T-helper 1 cell treated with Interleukin-12 subunit alpha and Interleukin-12 subunit beta and Interleukin-4 antibody, amounts not matched to agents 30 μg/mL and 1 μg/mL, for 36 hours (primary cell): ENCODE results near the gene MTHFD1L.

ENCODE experiments used
- H3K27ac Mint-ChIP-seq: one replicate; pipeline ENCODE4 v1.8.0; 2021; ENCODE audit warnings: mild to moderate bottlenecking, mixed read lengths
- H3K27me3 Mint-ChIP-seq: one replicate; pipeline ENCODE4 v1.8.0; 2021; ENCODE audit warnings: low read depth, mixed read lengths
- H3K36me3 Mint-ChIP-seq: one replicate; pipeline ENCODE4 v1.8.0; 2021; ENCODE audit warnings: low read depth, mixed read lengths
- H3K4me1 Mint-ChIP-seq: one replicate; pipeline ENCODE4 v1.8.0; 2021; ENCODE audit warnings: low read depth, mixed read lengths
- H3K4me3 Mint-ChIP-seq: one replicate; pipeline ENCODE4 v1.8.0; 2021; ENCODE audit warnings: mild to moderate bottlenecking, moderate library complexity, mixed read lengths
- H3K9me3 Mint-ChIP-seq: one replicate; pipeline ENCODE4 v1.8.0; 2021; ENCODE audit warnings: mixed read lengths

MTHFD1L gene

GRCh38 chr6:150899231-150899630, 33.7 kb downstream of the MTHFD1L start:
- Mint-ChIP-seq H3K9me3 (no peaks in the 10 kb centered on the region), H3K4me1 (peaks cover 19% of the 10 kb centered on the region), H3K27ac (no peak overlapping the region), H3K36me3 (peaks cover 7% of the 10 kb centered on the region), H3K4me3 (no peak overlapping the region), H3K27me3 (no peaks in the 10 kb centered on the region)

- Mint-ChIP-seq H3K4me1 (peaks cover 13% of the 10 kb centered on the region), H3K9me3 (no peaks in the 10 kb centered on the region), H3K36me3 (peaks cover 5% of the 10 kb centered on the region), H3K27me3 (no peaks in the 10 kb centered on the region), H3K27ac (no peak overlapping the region), H3K4me3 (no peak overlapping the region)
Observed at GRCh38 chr6:150900049-150900448, 34.5 kb downstream of the MTHFD1L start.

GRCh38 chr6:150902142-150902776, 36.8 kb downstream of the MTHFD1L start:
- H3K4me1 Mint-ChIP-seq: no peaks in the 10 kb centered on the region
- H3K27ac Mint-ChIP-seq: no peak overlapping the region
- no peak overlapping the region for H3K4me3 Mint-ChIP-seq
- peaks cover 15% of the 10 kb centered on the region for H3K36me3 Mint-ChIP-seq
- no peaks in the 10 kb centered on the region for H3K9me3 Mint-ChIP-seq
- H3K27me3 Mint-ChIP-seq: no peaks in the 10 kb centered on the region

- Mint-ChIP-seq H3K4me1 (peaks cover 2% of the 10 kb centered on the region), H3K27ac (no peak overlapping the region), H3K36me3 (peaks cover 18% of the 10 kb centered on the region)
Observed at GRCh38 chr6:150905769-150906168, 40.3 kb downstream of the MTHFD1L start.

GRCh38 chr6:150906641-150907326, 41.3 kb downstream of the MTHFD1L start:
- Mint-ChIP-seq H3K4me3 (no peak overlapping the region), H3K27ac (no peak overlapping the region), H3K4me1 (peaks cover 2% of the 10 kb centered on the region), H3K27me3 (no peaks in the 10 kb centered on the region), H3K9me3 (no peaks in the 10 kb centered on the region), H3K36me3 (peaks cover 23% of the 10 kb centered on the region)

More at GRCh38 chr6:150905769-150906168, 40.3 kb downstream of the MTHFD1L start:
- H3K4me3 Mint-ChIP-seq: no peak overlapping the region
- no peaks in the 10 kb centered on the region for H3K9me3 Mint-ChIP-seq
- H3K27me3 Mint-ChIP-seq: no peaks in the 10 kb centered on the region

GRCh38 chr6:150907383-150907782, 41.9 kb downstream of the MTHFD1L start:
- H3K36me3 Mint-ChIP-seq: peaks cover 23% of the 10 kb centered on the region
- no peaks in the 10 kb centered on the region for H3K9me3 Mint-ChIP-seq
- H3K4me3 Mint-ChIP-seq: no peak overlapping the region
- H3K27ac Mint-ChIP-seq: no peak overlapping the region
- H3K4me1 Mint-ChIP-seq: peaks cover 2% of the 10 kb centered on the region
- H3K27me3 Mint-ChIP-seq: no peaks in the 10 kb centered on the region

GRCh38 chr6:150908901-150909300, 43.4 kb downstream of the MTHFD1L start:
- Mint-ChIP-seq H3K4me3 (no peak overlapping the region), H3K27me3 (no peaks in the 10 kb centered on the region), H3K9me3 (no peaks in the 10 kb centered on the region), H3K27ac (no peak overlapping the region), H3K36me3 (peaks cover 24% of the 10 kb centered on the region), H3K4me1 (peaks cover 2% of the 10 kb centered on the region)

- Mint-ChIP-seq H3K4me1 (peaks cover 2% of the 10 kb centered on the region), H3K27ac (no peak overlapping the region), H3K27me3 (no peaks in the 10 kb centered on the region), H3K4me3 (no peak overlapping the region), H3K36me3 (peaks cover 23% of the 10 kb centered on the region), H3K9me3 (no peaks in the 10 kb centered on the region)
Observed at GRCh38 chr6:150910561-150910960, 45.1 kb downstream of the MTHFD1L start.

GRCh38 chr6:150914372-150914771, 48.9 kb downstream of the MTHFD1L start:
- Mint-ChIP-seq H3K27ac (no peak overlapping the region), H3K36me3 (peaks cover 17% of the 10 kb centered on the region), H3K4me3 (no peak overlapping the region), H3K4me1 (peaks cover 2% of the 10 kb centered on the region), H3K9me3 (no peaks in the 10 kb centered on the region), H3K27me3 (no peaks in the 10 kb centered on the region)

GRCh38 chr6:150915131-150915879, 49.8 kb downstream of the MTHFD1L start:
- Mint-ChIP-seq H3K4me3 (no peak overlapping the region), H3K4me1 (peaks cover 3% of the 10 kb centered on the region), H3K27ac (no peak overlapping the region), H3K27me3 (no peaks in the 10 kb centered on the region), H3K36me3 (peaks cover 18% of the 10 kb centered on the region), H3K9me3 (no peaks in the 10 kb centered on the region)

- peaks cover 18% of the 10 kb centered on the region for H3K36me3 Mint-ChIP-seq
- H3K27me3 Mint-ChIP-seq: no peaks in the 10 kb centered on the region
- H3K27ac Mint-ChIP-seq: no peak overlapping the region
- peaks cover 3% of the 10 kb centered on the region for H3K4me1 Mint-ChIP-seq
- no peaks in the 10 kb centered on the region for H3K9me3 Mint-ChIP-seq
- H3K4me3 Mint-ChIP-seq: no peak overlapping the region
Observed at GRCh38 chr6:150915880-150916265, 50.4 kb downstream of the MTHFD1L start.

- H3K36me3 Mint-ChIP-seq: peaks cover 17% of the 10 kb centered on the region
- no peak overlapping the region for H3K27ac Mint-ChIP-seq
- no peaks in the 10 kb centered on the region for H3K9me3 Mint-ChIP-seq
- H3K4me3 Mint-ChIP-seq: no peak overlapping the region
- peaks cover 3% of the 10 kb centered on the region for H3K4me1 Mint-ChIP-seq
- no peaks in the 10 kb centered on the region for H3K27me3 Mint-ChIP-seq
Observed at GRCh38 chr6:150919938-150920337, 54.4 kb downstream of the MTHFD1L start.

GRCh38 chr6:150922137-150922536, 56.6 kb downstream of the MTHFD1L start:
- Mint-ChIP-seq H3K36me3 (peaks cover 19% of the 10 kb centered on the region), H3K4me1 (peaks cover 3% of the 10 kb centered on the region), H3K27me3 (no peaks in the 10 kb centered on the region), H3K9me3 (no peaks in the 10 kb centered on the region), H3K4me3 (no peak overlapping the region), H3K27ac (no peak overlapping the region)

GRCh38 chr6:150924808-150925589, 59.5 kb downstream of the MTHFD1L start:
- H3K36me3 Mint-ChIP-seq: peaks cover 15% of the 10 kb centered on the region

More at GRCh38 chr6:150924808-150925589, 59.5 kb downstream of the MTHFD1L start:
- no peaks in the 10 kb centered on the region for H3K9me3 Mint-ChIP-seq
- no peaks in the 10 kb centered on the region for H3K27me3 Mint-ChIP-seq
- H3K27ac Mint-ChIP-seq: no peak overlapping the region
- no peaks in the 10 kb centered on the region for H3K4me1 Mint-ChIP-seq
- no peak overlapping the region for H3K4me3 Mint-ChIP-seq
